Panc1 (cell line): ENCODE measurements around the gene ANP32E. TPM values are rescaled to one million over a fixed set of nuclear protein-coding genes. Genes with fewer than 3 reads are reported as not detected.
"Not testable (repeated sequence)": the region's sequence is repeated elsewhere in the genome, so short reads cannot be mapped to it uniquely, and the experiment has no call there.

ENCODE experiments used
- ATAC-seq: fragments of 200-7000 bp; cut with Tn5 transposase; 2 replicates; pipeline ENCODE4 v1.9.1; 2020; ENCODE audit warnings: mild to moderate bottlenecking, moderate library complexity
- BruUV-seq: library from RNA; stranded (reverse); fragments of 400-500 nt; replicated peaks from 2 replicates; lab custom pipeline; 2021; lab: Mats Ljungman, UMichigan
- CTCF ChIA-PET: fragments of 300-600 bp; sonication (Branson Sonifier 250); formaldehyde crosslinking; loops from one replicate; lab custom pipeline; 2022; ENCODE audit warnings: antibody characterized with exemption; lab: Charles Lee
- POLR2A ChIA-PET: fragments of 300-600 bp; sonication (Branson Sonifier 250); formaldehyde crosslinking; loops from one replicate; lab custom pipeline; 2022; ENCODE audit warnings: antibody characterized with exemption; lab: Charles Lee
- DNase-seq: peaks from one replicate; pipeline ENCODE4 v3.0.0-alpha.2; 2010; ENCODE audit warnings: low read depth, low spot score
- H3K27ac ChIP-seq: 2 replicates; pipeline ENCODE4 v1.5.1; 2011; ENCODE audit warnings: mild to moderate bottlenecking, low read length, inconsistent platforms
- H3K27me3 ChIP-seq: fragments of 200-500 bp; sonication (Bioruptor generic); 2 replicates; pipeline ENCODE4 v1.6.0; 2014; ENCODE audit warnings: low read length, inconsistent platforms; ENCODE audit not compliant: control insufficient read depth, insufficient read depth
- H3K36me3 ChIP-seq: fragments of 200-500 bp; sonication (Bioruptor generic); 2 replicates; pipeline ENCODE4 v1.5.1; 2014; ENCODE audit warnings: inconsistent platforms, mild to moderate bottlenecking, low read length, moderate library complexity; ENCODE audit not compliant: control insufficient read depth, insufficient read depth
- H3K4me1 ChIP-seq: 2 replicates; pipeline ENCODE4 v1.5.1; 2011; ENCODE audit warnings: inconsistent platforms, mild to moderate bottlenecking, low read length, moderate library complexity; ENCODE audit not compliant: control insufficient read depth, insufficient read depth
- H3K4me3 ChIP-seq, 2 experiments: 2 replicates each; pipeline ENCODE4 v1.5.1; 2011 to 2012; ENCODE audit warnings: low read depth in 2 of 2, low read length in 2 of 2, mild to moderate bottlenecking in 2 of 2, inconsistent platforms in 1 of 2, moderate library complexity in 1 of 2
- H3K9me3 ChIP-seq: fragments of 200-500 bp; sonication (Bioruptor generic); 2 replicates; pipeline ENCODE4 v1.5.1; 2014; ENCODE audit warnings: low read depth, mild to moderate bottlenecking, inconsistent platforms, low read length, moderate library complexity; ENCODE audit not compliant: control insufficient read depth, insufficient read depth
- CTCF ChIP-seq: fragments of 450-650 bp; IDR thresholded peaks from 2 replicates; pipeline ENCODE4 v1.5.1; 2017; ENCODE audit warnings: mild to moderate bottlenecking
- POLR2AphosphoS5 ChIP-seq: IDR thresholded peaks from 2 replicates; pipeline ENCODE4 v1.6.1; 2012; ENCODE audit warnings: mild to moderate bottlenecking, low read depth, low read length, moderate library complexity
- REST ChIP-seq, 2 experiments: IDR thresholded peaks; 2 replicates each; pipeline ENCODE4 v1.6.1; 2011 to 2012; ENCODE audit warnings: low read depth in 2 of 2, control low read depth in 1 of 2, low read length in 1 of 2, mild to moderate bottlenecking in 1 of 2, moderate library complexity in 1 of 2; ENCODE audit not compliant: insufficient read depth in 1 of 2
- SIN3A ChIP-seq: IDR thresholded peaks from 2 replicates; pipeline ENCODE4 v1.6.1; 2012; ENCODE audit warnings: low read depth, mild to moderate bottlenecking, low read length, moderate library complexity, borderline replicate concordance; ENCODE audit not compliant: insufficient read depth
- TCF7L2 ChIP-seq: IDR thresholded peaks from 2 replicates; pipeline ENCODE4 v1.6.1; 2011; ENCODE audit warnings: mild to moderate bottlenecking, low read depth, low read length, inconsistent platforms
- in situ Hi-C: cut with HindIII; loops from 2 replicates; pipeline ENCODE4 v1.10.0; 2016; ENCODE audit warnings: low sequenced_read_pairs, low pct_unique_long_range_greater_than_20kb
- intact Hi-C: fragments of 100-400 bp; cut with micrococcal nuclease; formaldehyde crosslinking; loops from one replicate; pipeline ENCODE4 v1.10.0; 2022; ENCODE audit not compliant: unreplicated experiment
- total RNA-seq: library from RNA; stranded (reverse); gene quantifications from one replicate; pipeline ENCODE4 v1.2.1, GENCODE V29; 2021; ENCODE audit not compliant: unreplicated experiment

Gene ANP32E
- total RNA-seq, 1 experiment from 2014 or later = 66.2 TPM

- no peak for DNase-seq
- BruUV-seq = no TSS peak
- H3K27ac ChIP-seq = no peak overlapping the region
- no peak for TF ChIP-seq SIN3A
- TF ChIP-seq CTCF = no peak; the same call in 1 of the 2 replicates
- no peak for TF ChIP-seq REST (IDR thresholded peaks at IDR 0.05; ENCODE audit: insufficient read depth in 1 of 2, low read depth in 2 of 2, low read length in 1 of 2)
- no peak for TF ChIP-seq POLR2AphosphoS5
- no peak for TF ChIP-seq TCF7L2
- intact Hi-C loops (no loop called here), in situ Hi-C loops (no loop called here)
- ChIA-PET CTCF (interaction anchor here (0.6 kb wide), 1 partner anchor 35 kb away, joined by 3 read pairs; no protein-coding TSS in a partner anchor), POLR2A (no interaction called here)
- H3K4me3 ChIP-seq = no peak overlapping the region
- no peaks in the 10 kb centered on the region for H3K9me3 ChIP-seq
- no peaks in the 10 kb centered on the region for H3K27me3 ChIP-seq
- no peaks in the 10 kb centered on the region for H3K4me1 ChIP-seq
- H3K36me3 ChIP-seq = peaks cover 18% of the 10 kb centered on the region; the same call in 1 of the 2 replicates
- ATAC-seq = no peak; the same call in 1 of the 2 replicates
Measured at GRCh38 chr1:150221552-150221951, 14.4 kb downstream of the ANP32E start.

GRCh38 chr1:150215855-150216254 lies 20.1 kb downstream of the ANP32E start:
- DNase-seq, intact Hi-C loops, H3K4me3 ChIP-seq, CTCF ChIA-PET, H3K4me1 ChIP-seq, H3K27ac ChIP-seq, H3K9me3 ChIP-seq, POLR2A ChIA-PET, BruUV-seq, H3K27me3 ChIP-seq, ATAC-seq, in situ Hi-C loops: not testable (repeated sequence)
- peaks cover 10% of the 10 kb centered on the region; the same call in 1 of the 2 replicates for H3K36me3 ChIP-seq

GRCh38 chr1:150214099-150214756 lies 21.7 kb downstream of the ANP32E start:
- H3K27me3 ChIP-seq, H3K9me3 ChIP-seq, DNase-seq, H3K36me3 ChIP-seq, H3K4me1 ChIP-seq, in situ Hi-C loops, CTCF ChIA-PET, ATAC-seq, BruUV-seq, intact Hi-C loops: not testable (repeated sequence)
- Histone ChIP-seq H3K27ac (peak overlapping the region; percentile 94), H3K4me3 (peak overlapping the region; percentile 40 to 72)
- POLR2A ChIA-PET = interaction anchor here (0.6 kb wide), 1 partner anchor 328 kb away, joined by 8 read pairs; no protein-coding TSS in a partner anchor
